OCI-LY1 (cell line): Measurements from ENCODE around the gene UNC5CL.
"Not testable (repeated sequence)": the region's sequence is repeated elsewhere in the genome, so short reads cannot be mapped to it uniquely, and the experiment has no call there.

ENCODE experiments used
- H2AFZ ChIP-seq: fragments of 200-600 bp; sonication (generic), shearing (Covaris generic); 2 replicates; pipeline ENCODE4 v1.6.0; 2014; ENCODE audit warnings: antibody characterized with exemption, mild to moderate bottlenecking, low read length
- H3F3A ChIP-seq: fragments of 200-600 bp; sonication (generic), shearing (Covaris generic); 2 replicates; pipeline ENCODE4 v1.6.0; 2014; ENCODE audit warnings: mild to moderate bottlenecking, antibody characterized with exemption, low read length, moderate library complexity; ENCODE audit not compliant: insufficient read depth
- H3K27ac ChIP-seq: fragments of 200-600 bp; sonication (generic); 2 replicates; pipeline ENCODE4 v1.5.1; 2014; ENCODE audit warnings: low read length, mixed run types, mild to moderate bottlenecking, low read depth; ENCODE audit not compliant: poor library complexity, severe bottlenecking
- H3K27me3 ChIP-seq: fragments of 200-600 bp; sonication (generic); 2 replicates; pipeline ENCODE4 v1.6.0; 2014; ENCODE audit warnings: antibody characterized with exemption, mild to moderate bottlenecking, low read length, moderate library complexity; ENCODE audit not compliant: insufficient read depth
- H3K36me3 ChIP-seq: fragments of 200-600 bp; sonication (generic); 2 replicates; pipeline ENCODE4 v1.6.1; 2014; ENCODE audit warnings: mild to moderate bottlenecking, antibody characterized with exemption, low read length, moderate library complexity, mixed read lengths; ENCODE audit not compliant: insufficient read depth
- H3K4me1 ChIP-seq: fragments of 200-600 bp; sonication (generic); 2 replicates; pipeline ENCODE4 v1.5.1; 2014; ENCODE audit warnings: mild to moderate bottlenecking, low read length, moderate library complexity; ENCODE audit not compliant: insufficient read depth, severe bottlenecking
- H3K4me2 ChIP-seq: fragments of 200-600 bp; sonication (generic), shearing (Covaris generic); 2 replicates; pipeline ENCODE4 v1.6.1; 2014; ENCODE audit warnings: low read length
- H3K4me3 ChIP-seq: fragments of 200-600 bp; sonication (generic); 2 replicates; pipeline ENCODE4 v1.5.1; 2014; ENCODE audit warnings: low read length, low read depth, mild to moderate bottlenecking, mixed read lengths; ENCODE audit not compliant: poor library complexity, severe bottlenecking
- H3K79me2 ChIP-seq: fragments of 200-600 bp; shearing (Covaris generic); 2 replicates; pipeline ENCODE4 v1.6.1; 2016; ENCODE audit warnings: mixed run types, low read length, mixed read lengths; ENCODE audit not compliant: insufficient read depth
- H3K9ac ChIP-seq: fragments of 200-600 bp; sonication (generic), shearing (Covaris generic); 2 replicates; pipeline ENCODE4 v1.6.1; 2014; ENCODE audit warnings: mild to moderate bottlenecking, low read length, mixed read lengths
- H3K9me2 ChIP-seq: fragments of 200-600 bp; sonication (generic), shearing (Covaris generic); 2 replicates; pipeline ENCODE4 v1.6.1; 2014; ENCODE audit warnings: low read depth, mild to moderate bottlenecking, low read length, mixed read lengths
- H3K9me3 ChIP-seq: fragments of 200-600 bp; shearing (Covaris generic); 2 replicates; pipeline ENCODE4 v1.6.1; 2014; ENCODE audit warnings: low read length, mixed read lengths
- H4K20me1 ChIP-seq: fragments of 200-600 bp; sonication (generic), shearing (Covaris generic); 2 replicates; pipeline ENCODE4 v1.6.0; 2016; ENCODE audit warnings: mild to moderate bottlenecking, low read length; ENCODE audit not compliant: insufficient read depth
- CTCF ChIP-seq: fragments of 200-600 bp; sonication (generic), shearing (Covaris generic); IDR thresholded peaks from 2 replicates; pipeline ENCODE4 v1.5.1; 2017; ENCODE audit warnings: mild to moderate bottlenecking, antibody characterized with exemption, low read length, moderate library complexity, mixed read lengths
- EZH2 ChIP-seq: fragments of 200-600 bp; sonication (generic), shearing (Covaris generic); IDR thresholded peaks from 2 replicates; pipeline ENCODE4 v1.8.0; 2017; ENCODE audit warnings: borderline replicate concordance, mixed run types, mild to moderate bottlenecking, antibody characterized with exemption, low read length, moderate library complexity, mixed read lengths

UNC5CL gene

GRCh38 chr6:41021832-41022231, 17.2 kb downstream of the UNC5CL start:
- Histone ChIP-seq H3K9me3 (no peaks in the 10 kb centered on the region), H3K79me2 (no peaks in the 10 kb centered on the region), H3K9ac (no peak overlapping the region), H3F3A (no peaks in the 10 kb centered on the region), H3K27ac (no peak overlapping the region), H3K4me3 (no peak overlapping the region), H3K36me3 (no peaks in the 10 kb centered on the region), H2AFZ (no peak overlapping the region), H3K4me1 (no peaks in the 10 kb centered on the region), H3K9me2 (no peaks in the 10 kb centered on the region), H4K20me1 (no peaks in the 10 kb centered on the region), H3K27me3 (no peaks in the 10 kb centered on the region), H3K4me2 (no peak overlapping the region)
- TF ChIP-seq CTCF, result no peak
- TF ChIP-seq EZH2, result no peak

GRCh38 chr6:41017663-41018062, 21.4 kb downstream of the UNC5CL start:
- H3K9me2 ChIP-seq, result no peaks in the 10 kb centered on the region

GRCh38 chr6:41015860-41016259, 23.2 kb downstream of the UNC5CL start:
- H3K27ac ChIP-seq, H3K9ac ChIP-seq, H3F3A ChIP-seq: not testable (repeated sequence)

More at GRCh38 chr6:41017663-41018062, 21.4 kb downstream of the UNC5CL start:
- Histone ChIP-seq H3K9ac (no peak overlapping the region), H3F3A (no peaks in the 10 kb centered on the region), H3K4me3 (no peak overlapping the region), H3K36me3 (no peaks in the 10 kb centered on the region), H3K9me3 (no peaks in the 10 kb centered on the region), H4K20me1 (no peaks in the 10 kb centered on the region), H3K4me2 (no peak overlapping the region), H3K4me1 (no peaks in the 10 kb centered on the region), H3K27me3 (no peaks in the 10 kb centered on the region), H2AFZ (no peak overlapping the region), H3K79me2 (no peaks in the 10 kb centered on the region), H3K27ac (no peak overlapping the region)
- TF ChIP-seq CTCF (no peak), EZH2 (no peak)

GRCh38 chr6:41014780-41015179, 24.2 kb downstream of the UNC5CL start:
- Histone ChIP-seq H3K27ac (no peak overlapping the region), H3K9me2 (no peaks in the 10 kb centered on the region), H2AFZ (no peak overlapping the region), H3K27me3 (no peaks in the 10 kb centered on the region), H3F3A (no peaks in the 10 kb centered on the region), H3K36me3 (no peaks in the 10 kb centered on the region), H4K20me1 (no peaks in the 10 kb centered on the region), H3K9me3 (no peaks in the 10 kb centered on the region), H3K4me2 (no peak overlapping the region), H3K79me2 (no peaks in the 10 kb centered on the region), H3K4me1 (no peaks in the 10 kb centered on the region), H3K4me3 (no peak overlapping the region), H3K9ac (no peak overlapping the region)
- TF ChIP-seq CTCF, result no peak
- no peak for TF ChIP-seq EZH2

More at GRCh38 chr6:41015860-41016259, 23.2 kb downstream of the UNC5CL start:
- not testable (repeated sequence) for H3K36me3 ChIP-seq, H3K79me2 ChIP-seq, H3K9me2 ChIP-seq, H3K9me3 ChIP-seq, H4K20me1 ChIP-seq, H3K27me3 ChIP-seq, H3K4me2 ChIP-seq, H2AFZ ChIP-seq, H3K4me1 ChIP-seq, H3K4me3 ChIP-seq
